Sigmoid colon (tissue), 7 donors: ENCODE data around the gene RSL1D1. TPM values are rescaled to one million over a fixed set of nuclear protein-coding genes. Genes with fewer than 3 reads are reported as not detected.

ENCODE experiments used
- DNase-seq: peaks from one replicate; pipeline ENCODE4 v3.0.0-alpha.2; 2019
- H3K27ac ChIP-seq, 4 donors: fragments of 200-600 bp; sonication (generic); one replicate each; pipeline ENCODE4 v1.5.1; 2016 to 2019; ENCODE audit warnings: mild to moderate bottlenecking in 1 of 4
- H3K27me3 ChIP-seq, 3 donors: fragments of 200-600 bp; sonication (generic); one replicate each; pipeline ENCODE4 v1.5.1; 2019; ENCODE audit warnings: mild to moderate bottlenecking in 1 of 3
- H3K36me3 ChIP-seq, 4 donors: fragments of 200-600 bp; sonication (generic); one replicate each; pipeline ENCODE4 v1.5.1; 2016 to 2019
- H3K4me1 ChIP-seq, 4 donors: fragments of 200-600 bp; sonication (generic); one replicate each; pipeline ENCODE4 v1.5.1; 2017 to 2019
- H3K4me3 ChIP-seq, 4 donors: fragments of 200-600 bp; sonication (generic); one replicate each; pipeline ENCODE4 v1.5.1; 2017 to 2019; ENCODE audit warnings: mild to moderate bottlenecking in 2 of 4, moderate library complexity in 1 of 4
- H3K9me3 ChIP-seq, 4 donors: fragments of 200-600 bp in 3 of 4; sonication (generic) in 3 of 4; one replicate each; pipeline versions ENCODE4 v1.5.1 to v1.6.1; 2013 to 2019
- EP300 ChIP-seq, 4 donors: sonication (generic); formaldehyde crosslinking; IDR thresholded peaks; one replicate each; pipeline ENCODE4 v1.6.1; 2017; ENCODE audit warnings: antibody characterized with exemption in 4 of 4
- POLR2A ChIP-seq, 2 donors: fragments of 450-650 bp; IDR thresholded peaks; one replicate each; pipeline ENCODE4 v1.6.1; 2016; ENCODE audit warnings: antibody characterized with exemption in 2 of 2, mild to moderate bottlenecking in 2 of 2, moderate library complexity in 2 of 2
- POLR2AphosphoS5 ChIP-seq, 4 donors: sonication (generic); formaldehyde crosslinking; IDR thresholded peaks; one replicate each; pipeline ENCODE4 v1.6.1; 2017; ENCODE audit warnings: antibody characterized with exemption in 4 of 4
- WGBS, 2 donors: extraction: QIAGEN DNeasy Blood & Tissue Kit; methylation state at CpG; one replicate each; pipeline ENCODE4 v1.1.7; 2013; 5-methylcytosine and 5-hydroxymethylcytosine counted together
- intact Hi-C: fragments of 100-400 bp; cut with DNase I; formaldehyde crosslinking; loops from one replicate; pipeline ENCODE4 v1.15.1; 2023
- polyA plus RNA-seq, 3 donors: library from polyadenylated mRNA; stranded (reverse); fragments of 200-250 nt; gene quantifications; one replicate each; pipeline ENCODE4 v1.2.3, GENCODE V29; 2013
- total RNA-seq, 4 donors: library from RNA; depleted of rRNA; stranded (reverse); fragments of >200 nt; gene quantifications; one replicate each; pipeline ENCODE4 v1.1.0, GENCODE V29; 2016
- TF ChIP-seq, protein P1 (sequence below), 4 experiments: fragments of 450-650 bp in 3 of 4; fragments of 200-600 bp in 1 of 4; IDR thresholded peaks; one replicate each; pipeline ENCODE4 v1.5.1; 2016 to 2019; ENCODE audit warnings: antibody characterized with exemption in 4 of 4, mild to moderate bottlenecking in 3 of 4, moderate library complexity in 2 of 4
- donor health status: healthy with polysubstance abuse.
- donor health status: Bipolar disorder and iron deficiency.
- donor health status: healthy.

The RSL1D1 gene
- total and polyA plus RNA-seq, 7 donors, result 36.5 to 177 (median 134) TPM

DNA sequence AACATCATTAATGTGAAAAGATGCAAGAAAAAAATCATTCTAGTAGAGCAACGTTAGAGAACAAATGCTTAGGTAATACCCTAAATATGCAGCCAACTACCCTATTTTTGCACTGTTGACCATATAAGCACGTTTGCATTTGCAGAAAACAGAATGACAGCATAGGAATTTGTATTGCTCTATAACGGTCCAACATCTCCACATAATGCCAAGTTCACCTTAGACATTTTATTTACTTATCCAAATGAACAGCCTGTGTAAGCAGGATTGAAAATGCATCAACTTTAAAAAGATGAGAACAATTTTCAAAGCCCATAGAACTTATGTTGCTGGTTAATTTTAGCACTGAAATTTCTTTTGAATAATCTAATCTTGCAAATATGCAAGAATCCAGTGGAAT, 19.1 kb upstream of the RSL1D1 start:
- 36 to 62% methylated on average over 3 of the region's 3 CpGs for WGBS, 2 donors
- intact Hi-C loops, result no loop called here
- no peak for DNase-seq
- no peak overlapping the region for H3K4me3 ChIP-seq
- H3K27ac ChIP-seq, result no peak overlapping the region
- H3K4me1 ChIP-seq, result peaks cover 0 to 24% (median 15%) of the 10 kb centered on the region in 4 donors
- no peaks in the 10 kb centered on the region for H3K27me3 ChIP-seq
- peaks cover 0 to 64% (median 16%) of the 10 kb centered on the region in 4 donors for H3K36me3 ChIP-seq
- H3K9me3 ChIP-seq, result no peaks in the 10 kb centered on the region
- TF ChIP-seq POLR2A (IDR thresholded peaks at IDR 0.05) (no peak), POLR2AphosphoS5 (IDR thresholded peaks at IDR 0.05) (no peak), EP300 (IDR thresholded peaks at IDR 0.05) (no peak)
- TF ChIP-seq, protein P1, sequence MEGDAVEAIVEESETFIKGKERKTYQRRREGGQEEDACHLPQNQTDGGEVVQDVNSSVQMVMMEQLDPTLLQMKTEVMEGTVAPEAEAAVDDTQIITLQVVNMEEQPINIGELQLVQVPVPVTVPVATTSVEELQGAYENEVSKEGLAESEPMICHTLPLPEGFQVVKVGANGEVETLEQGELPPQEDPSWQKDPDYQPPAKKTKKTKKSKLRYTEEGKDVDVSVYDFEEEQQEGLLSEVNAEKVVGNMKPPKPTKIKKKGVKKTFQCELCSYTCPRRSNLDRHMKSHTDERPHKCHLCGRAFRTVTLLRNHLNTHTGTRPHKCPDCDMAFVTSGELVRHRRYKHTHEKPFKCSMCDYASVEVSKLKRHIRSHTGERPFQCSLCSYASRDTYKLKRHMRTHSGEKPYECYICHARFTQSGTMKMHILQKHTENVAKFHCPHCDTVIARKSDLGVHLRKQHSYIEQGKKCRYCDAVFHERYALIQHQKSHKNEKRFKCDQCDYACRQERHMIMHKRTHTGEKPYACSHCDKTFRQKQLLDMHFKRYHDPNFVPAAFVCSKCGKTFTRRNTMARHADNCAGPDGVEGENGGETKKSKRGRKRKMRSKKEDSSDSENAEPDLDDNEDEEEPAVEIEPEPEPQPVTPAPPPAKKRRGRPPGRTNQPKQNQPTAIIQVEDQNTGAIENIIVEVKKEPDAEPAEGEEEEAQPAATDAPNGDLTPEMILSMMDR (IDR thresholded peaks at IDR 0.05), result no peak

DNA sequence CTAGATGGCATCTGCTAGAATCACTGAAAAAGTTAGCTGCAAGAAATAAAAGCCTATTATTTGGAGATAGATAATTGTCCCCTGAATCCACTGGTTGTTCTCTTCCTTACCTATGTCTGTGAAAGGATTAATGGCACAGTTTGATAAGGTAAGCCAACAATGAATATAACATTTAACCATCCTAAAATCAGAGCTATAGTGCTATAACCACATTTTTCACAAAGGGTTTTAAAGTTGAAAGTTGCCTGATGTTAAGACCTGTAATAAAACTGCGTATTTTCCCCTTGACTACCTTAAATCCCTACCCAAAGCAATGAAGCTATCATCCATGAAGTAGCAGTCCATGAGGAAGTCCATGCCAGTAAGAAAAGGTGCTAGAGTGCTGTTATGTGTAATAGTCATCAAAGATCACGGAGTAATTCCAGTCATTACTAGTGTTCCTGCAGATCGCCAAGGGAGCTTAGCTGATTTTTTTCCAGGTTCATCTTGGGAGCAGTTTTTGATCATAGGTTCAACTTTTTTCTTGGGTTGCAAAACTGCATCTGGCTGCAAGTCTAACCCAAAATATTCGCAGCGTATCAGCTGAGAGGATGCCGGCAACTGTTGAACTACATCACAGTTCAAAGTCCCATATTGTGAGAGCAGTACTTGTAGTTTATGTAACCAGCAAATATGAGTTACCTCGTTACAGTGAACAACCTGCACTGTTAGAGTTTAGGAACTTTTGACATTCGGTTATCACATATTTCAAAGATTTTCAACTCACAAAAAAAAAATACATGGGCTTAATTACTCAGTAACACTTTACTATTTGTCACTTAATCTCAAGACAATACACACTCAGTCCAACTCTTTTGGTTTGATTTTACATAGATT, 18.2 kb upstream of the RSL1D1 start:
- WGBS, 2 donors, result 49 to 85% methylated on average over 8 of the region's 8 CpGs
- DNase-seq, result no peak
- no peak overlapping the region for H3K27ac ChIP-seq
- peaks cover 0 to 56% (median 14%) of the 10 kb centered on the region in 4 donors for H3K36me3 ChIP-seq
- H3K4me3 ChIP-seq, result no peak overlapping the region
- no peaks in the 10 kb centered on the region for H3K27me3 ChIP-seq
- TF ChIP-seq POLR2A (IDR thresholded peaks at IDR 0.05) (no peak), POLR2AphosphoS5 (IDR thresholded peaks at IDR 0.05) (no peak), EP300 (IDR thresholded peaks at IDR 0.05) (no peak)
- TF ChIP-seq, protein P1 (IDR thresholded peaks at IDR 0.05), result no peak
- intact Hi-C loops, result no loop called here
- H3K9me3 ChIP-seq, result no peaks in the 10 kb centered on the region
- H3K4me1 ChIP-seq, result peaks cover 0 to 29% (median 15%) of the 10 kb centered on the region in 4 donors

DNA sequence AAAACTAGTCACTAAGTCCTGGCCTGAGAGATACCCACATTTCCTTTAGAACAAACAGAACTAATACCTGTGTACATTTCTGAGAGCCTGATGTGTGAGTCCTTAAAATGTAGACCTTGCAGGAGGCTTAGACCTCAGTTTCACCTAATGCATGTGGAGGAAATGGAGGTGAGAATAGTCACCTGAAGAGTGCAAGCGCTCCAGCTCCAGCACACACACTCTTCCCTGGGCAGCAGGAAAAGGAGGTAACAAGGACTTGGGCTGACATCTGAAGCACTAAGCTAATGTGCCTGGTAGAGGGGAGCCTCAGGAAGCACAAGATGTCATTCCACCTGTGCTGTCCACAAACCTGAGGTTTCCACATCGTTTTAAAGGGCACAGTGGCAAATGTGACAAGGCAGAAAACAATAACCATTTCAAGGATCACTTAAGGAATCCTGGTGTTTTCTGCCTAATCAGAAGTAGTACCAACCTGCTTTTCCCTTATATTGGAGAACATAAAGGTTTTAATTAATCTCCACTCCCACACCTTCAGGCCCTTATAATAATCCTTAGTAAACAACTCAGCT, 17.2 kb upstream of the RSL1D1 start:
- Histone ChIP-seq H3K36me3 (peaks cover 0 to 46% (median 8%) of the 10 kb centered on the region in 4 donors), H3K27ac (no peak overlapping the region), H3K4me1 (peaks cover 0 to 33% (median 17%) of the 10 kb centered on the region in 4 donors), H3K9me3 (no peaks in the 10 kb centered on the region), H3K4me3 (no peak overlapping the region), H3K27me3 (no peaks in the 10 kb centered on the region)
- no peak for DNase-seq
- TF ChIP-seq POLR2AphosphoS5 (IDR thresholded peaks at IDR 0.05) (no peak), POLR2A (IDR thresholded peaks at IDR 0.05) (no peak), EP300 (IDR thresholded peaks at IDR 0.05) (no peak)
- TF ChIP-seq, protein P1 (IDR thresholded peaks at IDR 0.05), result no peak
- WGBS, 2 donors, result 72 to 85% methylated on average over 2 of the region's 2 CpGs
- intact Hi-C loops, result no loop called here

DNA sequence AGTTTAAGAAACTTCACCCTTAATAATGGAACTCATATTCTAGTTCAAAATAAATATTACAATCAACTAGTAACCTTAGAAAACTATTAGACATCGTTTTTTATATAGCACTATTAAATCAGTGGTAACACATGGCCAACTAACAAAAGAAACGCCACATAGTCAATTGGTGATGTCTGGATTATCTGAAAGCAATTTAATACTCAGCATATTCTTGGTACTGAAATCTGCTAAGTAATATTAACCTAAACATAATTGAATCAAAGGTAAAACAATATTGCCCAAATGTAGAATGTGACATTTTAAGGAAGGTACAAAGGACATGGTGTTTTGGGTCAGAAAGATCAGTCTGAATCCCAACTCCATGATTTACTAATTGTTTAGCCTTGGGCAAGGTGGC, 11.1 kb upstream of the RSL1D1 start:
- H3K27me3 ChIP-seq, result no peaks in the 10 kb centered on the region
- DNase-seq, result no peak
- no peaks in the 10 kb centered on the region for H3K36me3 ChIP-seq
- H3K9me3 ChIP-seq, result no peaks in the 10 kb centered on the region
- no peak for TF ChIP-seq POLR2AphosphoS5 (IDR thresholded peaks at IDR 0.05)
- TF ChIP-seq POLR2A (IDR thresholded peaks at IDR 0.05), result no peak
- no peak for TF ChIP-seq EP300 (IDR thresholded peaks at IDR 0.05)
- TF ChIP-seq, protein P1 (IDR thresholded peaks at IDR 0.05), result no peak
- no peak overlapping the region for H3K27ac ChIP-seq
- no peak overlapping the region for H3K4me3 ChIP-seq
- intact Hi-C loops, result no loop called here
- 85 to 93% methylated on average over 2 of the region's 2 CpGs for WGBS, 2 donors
- H3K4me1 ChIP-seq, result peaks cover 0 to 17% (median 11%) of the 10 kb centered on the region in 4 donors
